Coronary artery (tissue), 2 donors: ENCODE results near the gene TENT4A.
"Not testable (repeated sequence)": the region's sequence is repeated elsewhere in the genome, so short reads cannot be mapped to it uniquely, and the experiment has no call there.

Source experiments
- DNase-seq: peaks from one replicate; pipeline ENCODE4 v3.0.0-alpha.2; 2017; ENCODE audit warnings: low spot score
- H3K27ac ChIP-seq, 2 donors: fragments of 200-600 bp; sonication (generic); one replicate each; pipeline ENCODE4 v1.5.1; 2016 to 2019
- H3K4me3 ChIP-seq: fragments of 200-600 bp; sonication (generic); 2 replicates; pipeline ENCODE4 v1.5.1; 2016; ENCODE audit warnings: mild to moderate bottlenecking, moderate library complexity
- CTCF ChIP-seq: fragments of 200-600 bp; sonication (generic); IDR thresholded peaks from one replicate; pipeline ENCODE4 v1.5.1; 2019; ENCODE audit warnings: antibody characterized with exemption

The TENT4A gene

GRCh38 chr5:6713274-6714225 lies at the start of gene TENT4A:
Gene TENT4A (plus strand): TSS chr5:6713432. CDS start chr5:6713984, 552 bp downstream.
- Histone ChIP-seq H3K27ac (peak within 1 kb of the TSS; percentile 96 to 98), H3K4me3 (peak within 1 kb of the TSS; percentile 90)
- DNase-seq: peak; percentile 73
- TF ChIP-seq CTCF: no peak

DNA sequence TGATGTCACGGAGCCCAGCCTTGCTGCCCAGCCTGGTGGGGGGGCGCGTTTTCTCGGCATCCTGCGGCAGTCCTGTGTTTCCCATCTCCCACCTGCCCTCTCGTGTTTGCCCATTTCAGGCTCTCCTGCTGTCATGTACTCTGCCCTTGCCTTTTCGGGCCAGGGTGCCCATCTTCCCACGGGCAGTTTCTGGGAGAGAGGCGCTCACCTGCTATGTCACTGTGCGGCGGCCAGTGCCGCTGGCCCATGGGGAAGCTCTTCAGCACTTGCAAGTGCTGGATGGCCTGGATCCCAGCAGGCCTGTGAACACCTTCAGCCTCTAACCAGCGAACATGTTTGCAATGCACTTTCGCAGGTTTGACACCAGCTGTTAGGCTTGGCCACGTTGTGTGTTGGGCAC lies 46.5 kb upstream of the TENT4A start:
- no peak for DNase-seq
- TF ChIP-seq CTCF: no peak
- no peak overlapping the region for H3K4me3 ChIP-seq
- no peak overlapping the region for H3K27ac ChIP-seq

- Histone ChIP-seq H3K4me3 (no peak overlapping the region), H3K27ac (no peak overlapping the region)
- no peak for TF ChIP-seq CTCF
- no peak for DNase-seq
These were observed 45.6 kb upstream of the TENT4A start for GRCh38 chr5:6667648-6668047.

GRCh38 chr5:6668717-6669116 lies 44.5 kb upstream of the TENT4A start:
- DNase-seq, H3K4me3 ChIP-seq, H3K27ac ChIP-seq: not testable (repeated sequence)

DNA sequence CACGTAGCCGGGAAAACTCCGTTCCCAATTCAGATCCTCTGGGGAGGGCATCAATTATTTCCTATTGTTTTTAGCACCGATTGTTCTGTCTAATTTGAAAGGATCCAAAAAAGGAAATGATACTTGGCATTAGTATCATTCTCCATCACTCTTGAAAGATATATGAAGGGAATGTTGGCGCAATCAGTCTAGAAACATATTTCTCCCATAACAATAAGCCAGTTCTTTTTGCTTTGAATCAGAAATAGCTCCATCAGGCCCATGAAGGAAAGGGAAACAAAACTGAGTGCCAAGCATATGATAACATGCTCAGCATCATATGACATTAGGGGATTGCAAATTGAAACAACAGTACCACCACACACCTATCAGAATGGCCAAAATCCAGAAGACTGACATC lies 40.2 kb upstream of the TENT4A start:
- DNase-seq: no peak
- H3K27ac ChIP-seq: no peak overlapping the region
- no peak overlapping the region for H3K4me3 ChIP-seq
- TF ChIP-seq CTCF: no peak

GRCh38 chr5:6673963-6674362 lies 39.3 kb upstream of the TENT4A start:
- no peak overlapping the region for H3K27ac ChIP-seq
- no peak overlapping the region for H3K4me3 ChIP-seq
- TF ChIP-seq CTCF: no peak
- no peak for DNase-seq

DNA sequence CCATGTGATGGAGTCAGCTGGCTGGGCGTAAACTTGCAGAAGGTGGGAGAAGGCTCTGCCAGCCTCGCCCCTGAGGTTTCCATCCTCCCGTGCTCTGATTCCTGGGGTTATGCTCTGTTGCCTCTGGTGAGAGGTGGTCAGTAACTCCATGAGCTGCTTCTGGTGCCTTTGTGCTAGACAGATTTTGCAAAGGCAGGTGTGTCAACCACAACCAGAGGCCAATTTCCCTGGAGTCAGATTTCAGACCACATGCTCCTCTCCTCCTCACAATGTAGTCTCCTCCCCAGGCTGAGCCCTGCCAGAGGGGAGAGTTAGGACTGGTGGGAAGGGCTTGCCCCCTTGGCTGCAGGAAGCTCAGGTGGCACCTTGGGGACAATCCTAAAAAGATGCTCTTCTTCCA lies 38.8 kb upstream of the TENT4A start:
- H3K27ac ChIP-seq: no peak overlapping the region
- no peak overlapping the region for H3K4me3 ChIP-seq
- TF ChIP-seq CTCF: no peak
- no peak for DNase-seq
